ENCODE measurements around the gene CDC40. TPM values are rescaled to one million over a fixed set of nuclear protein-coding genes. Genes with fewer than 3 reads are reported as not detected.

Gene CDC40
- total and polyA plus RNA-seq, 2 donors (not counting 1 experiment from before 2014, with no cell fraction given): 21.5 to 22.1 TPM

DNA sequence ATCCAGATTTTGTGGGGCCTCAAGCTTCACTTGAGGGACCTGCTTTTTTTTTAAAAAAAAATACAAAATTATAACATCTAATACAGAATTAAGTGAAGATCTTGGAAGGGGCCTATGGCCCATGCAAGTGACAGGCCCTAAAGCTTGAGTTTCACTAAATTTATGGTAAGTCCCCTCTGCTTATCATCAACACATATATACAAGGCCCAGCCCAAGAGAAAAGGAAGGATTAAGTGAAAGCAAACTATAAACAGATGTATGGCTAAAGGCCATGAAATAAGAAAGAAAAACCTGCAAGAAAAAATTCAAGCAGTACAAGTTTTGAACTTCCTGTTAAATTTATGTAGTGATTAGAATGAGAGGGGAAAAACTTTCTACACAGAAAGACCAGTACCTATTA lies 86.8 kb downstream of the CDC40 start:
- H3K27ac ChIP-seq (ENCODE audit: insufficient read depth, low read length): no peak overlapping the region
- DNase-seq (ENCODE audit: low read depth in 2 of 2): no peak
- no peaks in the 10 kb centered on the region for H3K27me3 ChIP-seq (ENCODE audit: control insufficient read depth, insufficient read depth, low read length)
- H3K9ac ChIP-seq (ENCODE audit: insufficient read depth, low read length): no peak overlapping the region
- no peaks in the 10 kb centered on the region for H4K20me1 ChIP-seq (ENCODE audit: control insufficient read depth, extremely low read depth, insufficient read depth, low read length)
- H3K36me3 ChIP-seq (ENCODE audit: control insufficient read depth, insufficient read depth, low read length): no peaks in the 10 kb centered on the region
- H3K4me1 ChIP-seq (ENCODE audit: control insufficient read depth, extremely low read depth, insufficient read depth, low read length): no peaks in the 10 kb centered on the region
- TF ChIP-seq EZH2 (IDR thresholded peaks at IDR 0.05; ENCODE audit: low read length, missing control alignments) (no peak), CTCF (conservative IDR thresholded peaks at IDR 0.05 in 1 of 2, IDR thresholded peaks at IDR 0.05 in 1 of 2; ENCODE audit: low read depth in 1 of 2, low read length in 2 of 2) (no peak)
- H3K79me2 ChIP-seq (ENCODE audit: control insufficient read depth, insufficient read depth, low read length): no peaks in the 10 kb centered on the region
- H3K9me3 ChIP-seq (ENCODE audit: control insufficient read depth, insufficient read depth, low read depth, low read length): no peaks in the 10 kb centered on the region
- no peak overlapping the region for H2AFZ ChIP-seq (ENCODE audit: low read length)
- no peak overlapping the region for H3K4me3 ChIP-seq (replicated peaks in 1 of 4; ENCODE audit: control extremely low read depth in 1 of 4, insufficient read depth in 1 of 4, low read depth in 3 of 4, low read length in 4 of 4)
- no peak overlapping the region for H3K4me2 ChIP-seq (ENCODE audit: extremely low read depth, insufficient read depth, low read length)

DNA sequence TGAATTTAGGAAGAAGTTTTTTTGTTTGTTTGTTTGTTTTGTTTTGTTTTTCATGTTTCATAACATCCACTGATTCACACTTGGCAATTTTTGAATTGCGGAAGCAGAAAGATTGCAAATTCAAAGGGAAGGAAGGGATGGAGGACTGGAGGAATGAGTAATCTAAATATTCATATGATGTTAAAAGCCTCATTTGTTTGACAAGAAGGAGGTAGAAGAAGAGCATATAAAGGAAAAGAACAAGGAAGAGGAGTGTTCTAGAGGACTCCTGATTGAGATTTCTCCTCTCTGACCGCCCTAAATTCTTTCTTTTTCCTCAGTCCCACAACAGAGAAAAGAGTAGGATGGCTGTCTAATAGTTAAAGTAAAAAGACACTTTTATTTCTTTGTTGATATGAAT lies 89.4 kb downstream of the CDC40 start:
- no peak overlapping the region for H3K9ac ChIP-seq (ENCODE audit: insufficient read depth, low read length)
- no peaks in the 10 kb centered on the region for H3K79me2 ChIP-seq (ENCODE audit: control insufficient read depth, insufficient read depth, low read length)
- TF ChIP-seq EZH2 (IDR thresholded peaks at IDR 0.05; ENCODE audit: low read length, missing control alignments) (no peak), CTCF (conservative IDR thresholded peaks at IDR 0.05 in 1 of 2, IDR thresholded peaks at IDR 0.05 in 1 of 2; ENCODE audit: low read depth in 1 of 2, low read length in 2 of 2) (no peak)
- H2AFZ ChIP-seq (ENCODE audit: low read length): no peak overlapping the region
- H3K4me1 ChIP-seq (ENCODE audit: control insufficient read depth, extremely low read depth, insufficient read depth, low read length): no peaks in the 10 kb centered on the region
- H3K4me3 ChIP-seq (replicated peaks in 1 of 4; ENCODE audit: control extremely low read depth in 1 of 4, insufficient read depth in 1 of 4, low read depth in 3 of 4, low read length in 4 of 4): no peak overlapping the region
- H4K20me1 ChIP-seq (ENCODE audit: control insufficient read depth, extremely low read depth, insufficient read depth, low read length): no peaks in the 10 kb centered on the region
- H3K4me2 ChIP-seq (ENCODE audit: extremely low read depth, insufficient read depth, low read length): no peak overlapping the region
- H3K36me3 ChIP-seq (ENCODE audit: control insufficient read depth, insufficient read depth, low read length): no peaks in the 10 kb centered on the region
- H3K9me3 ChIP-seq (ENCODE audit: control insufficient read depth, insufficient read depth, low read depth, low read length): no peaks in the 10 kb centered on the region
- H3K27ac ChIP-seq (ENCODE audit: insufficient read depth, low read length): no peak overlapping the region
- DNase-seq (ENCODE audit: low read depth in 2 of 2): no peak
- no peaks in the 10 kb centered on the region for H3K27me3 ChIP-seq (ENCODE audit: control insufficient read depth, insufficient read depth, low read length)

DNA sequence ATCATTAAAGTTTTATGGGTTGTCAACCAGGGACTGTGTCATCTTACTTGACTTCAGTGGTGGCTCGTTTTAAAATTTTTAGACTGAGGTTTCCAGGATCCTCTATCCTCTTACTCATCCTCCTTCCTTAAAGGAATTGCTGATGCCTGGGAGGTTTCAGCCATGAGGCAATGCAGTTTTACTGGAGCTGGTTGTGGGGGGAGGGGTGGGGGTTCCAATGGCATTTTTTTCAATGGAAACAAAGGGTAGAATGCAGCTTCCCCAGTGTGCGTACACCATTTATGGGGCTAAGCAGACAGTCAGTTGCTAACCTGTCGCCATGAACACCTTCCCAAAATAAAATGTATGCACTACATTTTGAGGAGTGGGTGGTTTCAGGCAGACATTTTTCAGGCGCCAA lies 89.9 kb downstream of the CDC40 start:
- H2AFZ ChIP-seq (ENCODE audit: low read length): no peak overlapping the region
- H3K79me2 ChIP-seq (ENCODE audit: control insufficient read depth, insufficient read depth, low read length): no peaks in the 10 kb centered on the region
- TF ChIP-seq CTCF (conservative IDR thresholded peaks at IDR 0.05 in 1 of 2, IDR thresholded peaks at IDR 0.05 in 1 of 2; ENCODE audit: low read depth in 1 of 2, low read length in 2 of 2) (no peak), EZH2 (IDR thresholded peaks at IDR 0.05; ENCODE audit: low read length, missing control alignments) (no peak)
- no peaks in the 10 kb centered on the region for H4K20me1 ChIP-seq (ENCODE audit: control insufficient read depth, extremely low read depth, insufficient read depth, low read length)
- H3K4me3 ChIP-seq (replicated peaks in 1 of 4; ENCODE audit: control extremely low read depth in 1 of 4, insufficient read depth in 1 of 4, low read depth in 3 of 4, low read length in 4 of 4): no peak overlapping the region
- H3K36me3 ChIP-seq (ENCODE audit: control insufficient read depth, insufficient read depth, low read length): no peaks in the 10 kb centered on the region
- H3K27ac ChIP-seq (ENCODE audit: insufficient read depth, low read length): no peak overlapping the region
- H3K4me2 ChIP-seq (ENCODE audit: extremely low read depth, insufficient read depth, low read length): no peak overlapping the region
- H3K9ac ChIP-seq (ENCODE audit: insufficient read depth, low read length): no peak overlapping the region
- H3K27me3 ChIP-seq (ENCODE audit: control insufficient read depth, insufficient read depth, low read length): no peaks in the 10 kb centered on the region
- no peaks in the 10 kb centered on the region for H3K4me1 ChIP-seq (ENCODE audit: control insufficient read depth, extremely low read depth, insufficient read depth, low read length)
- H3K9me3 ChIP-seq (ENCODE audit: control insufficient read depth, insufficient read depth, low read depth, low read length): no peaks in the 10 kb centered on the region
- peak in 1 of 2 donors; percentile 0 for DNase-seq (ENCODE audit: low read depth in 2 of 2)

Data from fibroblast of lung (primary cell).